Measurements from ENCODE around the gene RCAN2. TPM values are rescaled to one million over a fixed set of nuclear protein-coding genes. Genes with fewer than 3 reads are reported as not detected.

The RCAN2 gene
- total RNA-seq, 2 experiments from 2014 or later = not detected

DNA sequence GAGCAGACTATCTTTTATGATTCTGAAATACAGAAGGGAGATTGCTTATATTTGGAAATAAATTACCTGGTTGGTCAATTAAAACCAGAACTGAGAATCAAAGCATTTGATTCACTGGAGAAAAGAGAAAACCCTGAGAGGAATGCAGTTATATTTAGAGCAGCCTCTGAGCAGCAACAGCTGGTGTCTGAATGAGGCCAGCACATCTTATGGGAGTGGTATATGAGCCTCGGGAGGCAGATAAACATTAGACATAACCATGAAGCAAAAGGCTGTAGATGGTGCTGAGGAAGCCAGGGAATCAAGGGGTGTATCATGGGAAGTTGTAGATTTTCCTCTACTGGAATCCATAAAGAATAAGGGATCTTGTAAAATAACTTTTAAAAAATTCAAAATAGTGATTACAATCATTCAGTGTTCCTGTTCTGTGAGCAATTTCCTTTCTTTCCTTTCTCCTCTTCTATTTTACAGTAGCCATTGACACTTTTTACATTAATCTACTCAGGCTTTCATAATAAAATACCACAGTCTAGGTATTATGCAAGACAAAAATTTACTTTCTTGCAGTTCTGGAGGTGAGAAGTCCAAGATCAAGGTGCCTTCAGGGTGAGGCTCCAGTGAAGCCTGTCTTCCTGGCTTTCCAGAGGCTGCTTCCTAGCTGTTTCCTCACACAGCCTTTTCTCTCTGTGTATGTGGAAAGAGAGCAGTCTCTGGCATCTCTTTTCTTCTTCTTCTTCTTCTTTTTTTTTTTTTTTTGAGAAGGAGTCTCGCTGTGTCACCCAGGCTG is 287.7 kb downstream of the RCAN2 start:
- POLR2A ChIA-PET = interaction anchor here (0.9 kb wide), 1 partner anchor 12 kb away, joined by 3 read pairs; no protein-coding TSS in a partner anchor
- Histone ChIP-seq H3K9me3 (ENCODE audit: low read length) (no peaks in the 10 kb centered on the region), H2AFZ (ENCODE audit: low read length) (no peak overlapping the region), H3K79me2 (ENCODE audit: insufficient read depth, low read depth, low read length) (no peaks in the 10 kb centered on the region), H3K27ac (ENCODE audit: low read depth, low read length, poor library complexity, severe bottlenecking) (no peak overlapping the region), H3K9me2 (ENCODE audit: insufficient read depth, low read length) (no peaks in the 10 kb centered on the region), H3K36me3 (ENCODE audit: insufficient read depth, low read length) (no peaks in the 10 kb centered on the region), H4K20me1 (ENCODE audit: insufficient read depth, low read length) (no peaks in the 10 kb centered on the region), H3K4me2 (ENCODE audit: low read length) (no peak overlapping the region), H3K4me1 (ENCODE audit: insufficient read depth, low read length, poor library complexity, severe bottlenecking) (no peaks in the 10 kb centered on the region), H3K4me3 (ENCODE audit: low read depth, low read length, poor library complexity, severe bottlenecking) (no peak overlapping the region)
- CTCF ChIA-PET (ENCODE audit: unreplicated experiment) = no interaction called here
- DNase-seq (ENCODE audit: low spot score) = no peak
- intact Hi-C loops (cut with micrococcal nuclease; ENCODE audit: unreplicated experiment) = no loop called here
- BruUV-seq (replicated peaks) = no TSS peak
- no peak for TF ChIP-seq EZH2phosphoT487 (IDR thresholded peaks at IDR 0.05; ENCODE audit: borderline replicate concordance, low read depth, low read length)
- TF ChIP-seq, protein P1, sequence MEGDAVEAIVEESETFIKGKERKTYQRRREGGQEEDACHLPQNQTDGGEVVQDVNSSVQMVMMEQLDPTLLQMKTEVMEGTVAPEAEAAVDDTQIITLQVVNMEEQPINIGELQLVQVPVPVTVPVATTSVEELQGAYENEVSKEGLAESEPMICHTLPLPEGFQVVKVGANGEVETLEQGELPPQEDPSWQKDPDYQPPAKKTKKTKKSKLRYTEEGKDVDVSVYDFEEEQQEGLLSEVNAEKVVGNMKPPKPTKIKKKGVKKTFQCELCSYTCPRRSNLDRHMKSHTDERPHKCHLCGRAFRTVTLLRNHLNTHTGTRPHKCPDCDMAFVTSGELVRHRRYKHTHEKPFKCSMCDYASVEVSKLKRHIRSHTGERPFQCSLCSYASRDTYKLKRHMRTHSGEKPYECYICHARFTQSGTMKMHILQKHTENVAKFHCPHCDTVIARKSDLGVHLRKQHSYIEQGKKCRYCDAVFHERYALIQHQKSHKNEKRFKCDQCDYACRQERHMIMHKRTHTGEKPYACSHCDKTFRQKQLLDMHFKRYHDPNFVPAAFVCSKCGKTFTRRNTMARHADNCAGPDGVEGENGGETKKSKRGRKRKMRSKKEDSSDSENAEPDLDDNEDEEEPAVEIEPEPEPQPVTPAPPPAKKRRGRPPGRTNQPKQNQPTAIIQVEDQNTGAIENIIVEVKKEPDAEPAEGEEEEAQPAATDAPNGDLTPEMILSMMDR (conservative IDR thresholded peaks at IDR 0.05; ENCODE audit: low read length) = no peak

DNA sequence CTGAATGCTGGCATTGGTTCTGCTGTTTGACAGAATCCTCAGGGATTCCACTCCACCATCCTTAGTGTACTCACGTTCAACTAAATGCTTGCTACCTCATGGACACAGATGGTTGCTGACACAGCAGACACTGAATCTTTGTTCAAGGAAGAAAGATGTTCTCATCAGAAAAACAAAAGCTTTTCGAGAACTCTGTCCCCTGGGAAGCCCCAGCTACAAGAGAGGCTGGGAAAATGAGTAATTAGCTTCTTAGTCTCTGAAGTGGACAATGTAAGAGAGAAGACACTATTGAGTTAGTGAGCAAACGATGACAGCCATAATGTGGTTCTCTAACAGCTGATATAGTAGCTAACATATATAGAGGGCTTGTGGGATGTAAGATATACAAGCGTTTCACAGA is 289.5 kb downstream of the RCAN2 start:
- TF ChIP-seq, protein P1 (conservative IDR thresholded peaks at IDR 0.05; ENCODE audit: low read length) = no peak
- TF ChIP-seq EZH2phosphoT487 (IDR thresholded peaks at IDR 0.05; ENCODE audit: borderline replicate concordance, low read depth, low read length) = no peak
- intact Hi-C loops (cut with micrococcal nuclease; ENCODE audit: unreplicated experiment) = no loop called here
- Histone ChIP-seq H3K27ac (ENCODE audit: low read depth, low read length, poor library complexity, severe bottlenecking) (no peak overlapping the region), H2AFZ (ENCODE audit: low read length) (no peak overlapping the region), H3K4me2 (ENCODE audit: low read length) (no peak overlapping the region), H3K9me3 (ENCODE audit: low read length) (no peaks in the 10 kb centered on the region), H3K4me3 (ENCODE audit: low read depth, low read length, poor library complexity, severe bottlenecking) (no peak overlapping the region), H3K79me2 (ENCODE audit: insufficient read depth, low read depth, low read length) (no peaks in the 10 kb centered on the region), H3K36me3 (ENCODE audit: insufficient read depth, low read length) (no peaks in the 10 kb centered on the region), H4K20me1 (ENCODE audit: insufficient read depth, low read length) (no peaks in the 10 kb centered on the region), H3K9me2 (ENCODE audit: insufficient read depth, low read length) (no peaks in the 10 kb centered on the region), H3K4me1 (ENCODE audit: insufficient read depth, low read length, poor library complexity, severe bottlenecking) (no peaks in the 10 kb centered on the region)
- ChIA-PET POLR2A (no interaction called here), CTCF (ENCODE audit: unreplicated experiment) (no interaction called here)
- no TSS peak for BruUV-seq (replicated peaks)
- DNase-seq (ENCODE audit: low spot score) = no peak

DNA sequence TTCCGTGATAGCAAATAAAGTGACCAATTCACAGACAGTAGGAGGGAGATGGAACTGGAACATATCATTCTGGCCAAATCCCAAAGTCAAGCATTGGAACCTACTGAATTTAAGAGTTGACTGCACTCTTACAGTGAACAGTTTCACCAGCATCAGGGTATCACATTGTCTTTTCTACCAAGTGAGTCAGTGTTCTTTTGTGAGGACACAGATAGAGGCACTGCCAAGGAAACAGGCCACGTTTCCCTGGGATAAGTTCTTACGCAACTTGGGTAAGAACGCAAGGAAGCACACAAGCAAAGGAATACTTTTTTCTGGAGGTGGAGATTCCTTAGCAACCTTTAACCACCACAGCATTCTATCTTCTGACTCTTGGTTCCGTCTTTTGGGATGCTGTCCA is 291.9 kb downstream of the RCAN2 start:
- Histone ChIP-seq H3K4me3 (ENCODE audit: low read depth, low read length, poor library complexity, severe bottlenecking) (no peak overlapping the region), H3K27ac (ENCODE audit: low read depth, low read length, poor library complexity, severe bottlenecking) (no peak overlapping the region), H3K4me1 (ENCODE audit: insufficient read depth, low read length, poor library complexity, severe bottlenecking) (no peaks in the 10 kb centered on the region), H2AFZ (ENCODE audit: low read length) (no peak overlapping the region), H3K36me3 (ENCODE audit: insufficient read depth, low read length) (no peaks in the 10 kb centered on the region), H3K79me2 (ENCODE audit: insufficient read depth, low read depth, low read length) (no peaks in the 10 kb centered on the region), H3K4me2 (ENCODE audit: low read length) (no peak overlapping the region), H3K9me2 (ENCODE audit: insufficient read depth, low read length) (no peaks in the 10 kb centered on the region), H3K9me3 (ENCODE audit: low read length) (no peaks in the 10 kb centered on the region), H4K20me1 (ENCODE audit: insufficient read depth, low read length) (no peaks in the 10 kb centered on the region)
- DNase-seq (ENCODE audit: low spot score) = no peak
- TF ChIP-seq, protein P1 (conservative IDR thresholded peaks at IDR 0.05; ENCODE audit: low read length) = no peak
- TF ChIP-seq EZH2phosphoT487 (IDR thresholded peaks at IDR 0.05; ENCODE audit: borderline replicate concordance, low read depth, low read length) = no peak
- ChIA-PET POLR2A (no interaction called here), CTCF (ENCODE audit: unreplicated experiment) (interaction anchor here (0.6 kb wide), 1 partner anchor 693 kb away, joined by 3 read pairs; no protein-coding TSS in a partner anchor)
- intact Hi-C loops (cut with micrococcal nuclease; ENCODE audit: unreplicated experiment) = no loop called here
- BruUV-seq (replicated peaks) = no TSS peak

All from OCI-LY7 (cell line).